ENCODE data around the gene RAB4B.
"Not testable (repeated sequence)": the region's sequence is repeated elsewhere in the genome, so short reads cannot be mapped to it uniquely, and the experiment has no call there.

The RAB4B gene

GRCh38 chr19:40777937-40778705, at the start of gene RAB4B:
RAB4B (plus strand) TSS chr19:40778247; CDS start chr19:40778376, 129 bp downstream.
- DNase-seq, result peak; percentile 100

GRCh38 chr19:40730065-40730464, 48.0 kb upstream of the RAB4B start:
- not testable (repeated sequence) for DNase-seq

GRCh38 chr19:40732304-40732703, 45.7 kb upstream of the RAB4B start:
- DNase-seq, result not testable (repeated sequence)

- no peak for DNase-seq
These were observed 44.9 kb upstream of the RAB4B start for GRCh38 chr19:40733149-40733548.

- no peak for DNase-seq
These were observed 42.9 kb upstream of the RAB4B start for GRCh38 chr19:40735013-40735771.

- DNase-seq, result no peak
These were observed 41.4 kb upstream of the RAB4B start for GRCh38 chr19:40736661-40737060.

- DNase-seq, result no peak
These were observed 40.9 kb upstream of the RAB4B start for GRCh38 chr19:40737102-40737644.

GRCh38 chr19:40739030-40739839, 38.8 kb upstream of the RAB4B start:
- no peak for DNase-seq

GRCh38 chr19:40739871-40740703, 38.0 kb upstream of the RAB4B start:
- no peak for DNase-seq

- DNase-seq, result no peak
These were observed 37.3 kb upstream of the RAB4B start for GRCh38 chr19:40740747-40741146.

GRCh38 chr19:40741527-40742390, 36.3 kb upstream of the RAB4B start:
- DNase-seq, result peak in 2 of 3 donors; percentile 51 to 57

GRCh38 chr19:40742477-40742876, 35.6 kb upstream of the RAB4B start:
- no peak for DNase-seq

GRCh38 chr19:40742886-40743285, 35.2 kb upstream of the RAB4B start:
- no peak for DNase-seq

GRCh38 chr19:40743926-40744325, 34.1 kb upstream of the RAB4B start:
- no peak for DNase-seq

GRCh38 chr19:40744554-40745401, 33.3 kb upstream of the RAB4B start:
- no peak for DNase-seq

GRCh38 chr19:40745402-40745780, 32.7 kb upstream of the RAB4B start:
- DNase-seq, result no peak

GRCh38 chr19:40747536-40747935, 30.5 kb upstream of the RAB4B start:
- no peak for DNase-seq

GRCh38 chr19:40750058-40750873, 27.8 kb upstream of the RAB4B start, which contains the start of gene ACTMAP:
ACTMAP (minus strand) TSS chr19:40750477; CDS start chr19:40749803, 674 bp downstream.
- DNase-seq, result peak; percentile 99 to 100 (median 100)

Data from suppressor macrophage treated with lipopolysaccharide for 1 hour (primary cell).